Thyroid gland (tissue), 4 donors: ENCODE data around the gene ADSS1. TPM values are rescaled to one million over a fixed set of nuclear protein-coding genes. Genes with fewer than 3 reads are reported as not detected.

Source experiments
- DNase-seq, 2 donors: peaks; one replicate each; pipeline ENCODE4 v3.0.0-alpha.2; 2019
- H3K27ac ChIP-seq, 3 donors: fragments of 200-600 bp; sonication (generic); 1 replicate in 2 of 3; 2 replicates in 1 of 3; pipeline ENCODE4 v1.5.1; 2016 to 2019; ENCODE audit warnings: mild to moderate bottlenecking in 1 of 3, moderate library complexity in 1 of 3
- H3K27me3 ChIP-seq: fragments of 200-600 bp; sonication (generic); one replicate; pipeline ENCODE4 v1.5.1; 2019
- H3K36me3 ChIP-seq, 2 donors: fragments of 200-600 bp; sonication (generic); one replicate each; pipeline ENCODE4 v1.5.1; 2016 to 2019
- H3K4me1 ChIP-seq, 2 donors: fragments of 200-600 bp; sonication (generic); one replicate each; pipeline ENCODE4 v1.5.1; 2017 to 2019
- H3K4me3 ChIP-seq, 3 donors: fragments of 200-600 bp; sonication (generic); replicated peaks in 1 of 3; 1 replicate in 2 of 3; 2 replicates in 1 of 3; pipeline ENCODE4 v1.5.1; 2016; ENCODE audit warnings: mild to moderate bottlenecking in 1 of 3
- H3K9me3 ChIP-seq: fragments of 200-600 bp; sonication (generic); one replicate; pipeline ENCODE4 v1.5.1; 2017
- POLR2A ChIP-seq, 2 donors: fragments of 450-650 bp; IDR thresholded peaks; one replicate each; pipeline ENCODE4 v1.6.1; 2017; ENCODE audit warnings: antibody characterized with exemption in 2 of 2, mild to moderate bottlenecking in 2 of 2, moderate library complexity in 1 of 2
- WGBS, 2 donors: methylation state at CpG; one replicate each; pipeline ENCODE4 v1.1.5; 2017; 5-methylcytosine and 5-hydroxymethylcytosine counted together
- intact Hi-C: fragments of 100-400 bp; cut with DNase I; formaldehyde crosslinking; loops from one replicate; pipeline ENCODE4 v1.15.1; 2023
- total RNA-seq, 4 donors: library from RNA; depleted of rRNA; stranded (reverse); fragments of >200 nt; gene quantifications; one replicate each; pipeline ENCODE4 v1.2.3, GENCODE V29; 2016
- TF ChIP-seq, protein P1 (sequence below), 6 experiments: fragments of 200-600 bp in 3 of 6; fragments of 450-650 bp in 3 of 6; sonication (generic) in 3 of 6; IDR thresholded peaks; one replicate each; pipeline ENCODE4 v1.5.1; 2016 to 2019; ENCODE audit warnings: antibody characterized with exemption in 6 of 6, mild to moderate bottlenecking in 2 of 6, inconsistent platforms in 1 of 6, moderate library complexity in 1 of 6

ADSS1 gene
- total RNA-seq, 4 donors from 2014 or later, result 13.6 to 26.2 (median 18.9) TPM

DNA sequence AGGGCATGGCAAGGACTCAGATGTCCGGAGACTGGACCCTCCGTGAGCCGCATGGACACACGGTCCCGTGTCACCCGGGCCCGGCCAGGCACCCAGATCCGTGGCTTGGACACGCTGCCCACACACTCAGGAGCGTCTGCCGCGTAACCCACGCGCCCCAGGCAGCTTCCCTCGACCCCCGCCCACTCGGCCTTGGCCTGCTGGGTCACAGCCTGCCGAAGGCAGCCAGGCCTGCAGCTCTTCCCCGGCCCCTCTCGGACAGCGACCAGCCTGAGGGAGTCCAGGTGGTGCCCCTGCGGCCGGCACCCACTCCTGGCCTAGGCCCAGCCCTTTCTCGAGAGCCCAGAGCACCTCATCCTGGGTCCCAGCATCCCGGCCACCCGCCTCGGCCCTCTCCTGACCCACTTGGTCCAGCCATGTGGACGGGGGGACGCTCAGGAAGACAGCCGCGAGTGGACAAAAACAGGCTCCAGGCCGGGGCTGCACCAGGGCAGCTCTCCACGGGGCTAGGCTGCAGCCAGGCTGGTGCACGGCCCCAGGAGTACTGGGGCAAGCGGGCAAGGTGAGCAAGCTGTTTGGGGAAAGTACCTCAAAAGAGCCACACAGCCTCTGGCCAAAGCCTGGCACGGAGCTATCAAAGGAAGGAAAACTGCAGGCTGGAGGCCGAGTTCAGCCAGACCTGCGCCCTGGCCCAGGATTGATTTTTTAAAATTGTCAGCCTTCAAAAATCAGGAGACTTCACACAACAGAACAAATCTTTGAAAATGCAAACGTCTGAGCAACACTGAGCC, 65.0 kb downstream of the ADSS1 start:
- H3K4me1 ChIP-seq, result peaks cover 47 to 69% of the 10 kb centered on the region in 2 donors
- no peaks in the 10 kb centered on the region for H3K9me3 ChIP-seq
- H3K27me3 ChIP-seq, result no peaks in the 10 kb centered on the region
- 83 to 87% methylated on average over 22 to 24 of the region's 39 CpGs for WGBS, 2 donors
- H3K36me3 ChIP-seq, result peaks cover 0 to 19% of the 10 kb centered on the region in 2 donors
- no peak overlapping the region for H3K4me3 ChIP-seq
- DNase-seq, result no peak
- TF ChIP-seq, protein P1, sequence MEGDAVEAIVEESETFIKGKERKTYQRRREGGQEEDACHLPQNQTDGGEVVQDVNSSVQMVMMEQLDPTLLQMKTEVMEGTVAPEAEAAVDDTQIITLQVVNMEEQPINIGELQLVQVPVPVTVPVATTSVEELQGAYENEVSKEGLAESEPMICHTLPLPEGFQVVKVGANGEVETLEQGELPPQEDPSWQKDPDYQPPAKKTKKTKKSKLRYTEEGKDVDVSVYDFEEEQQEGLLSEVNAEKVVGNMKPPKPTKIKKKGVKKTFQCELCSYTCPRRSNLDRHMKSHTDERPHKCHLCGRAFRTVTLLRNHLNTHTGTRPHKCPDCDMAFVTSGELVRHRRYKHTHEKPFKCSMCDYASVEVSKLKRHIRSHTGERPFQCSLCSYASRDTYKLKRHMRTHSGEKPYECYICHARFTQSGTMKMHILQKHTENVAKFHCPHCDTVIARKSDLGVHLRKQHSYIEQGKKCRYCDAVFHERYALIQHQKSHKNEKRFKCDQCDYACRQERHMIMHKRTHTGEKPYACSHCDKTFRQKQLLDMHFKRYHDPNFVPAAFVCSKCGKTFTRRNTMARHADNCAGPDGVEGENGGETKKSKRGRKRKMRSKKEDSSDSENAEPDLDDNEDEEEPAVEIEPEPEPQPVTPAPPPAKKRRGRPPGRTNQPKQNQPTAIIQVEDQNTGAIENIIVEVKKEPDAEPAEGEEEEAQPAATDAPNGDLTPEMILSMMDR (IDR thresholded peaks at IDR 0.05), result no peak
- TF ChIP-seq POLR2A (IDR thresholded peaks at IDR 0.05), result no peak
- no peak overlapping the region for H3K27ac ChIP-seq
- intact Hi-C loops, result no loop called here

DNA sequence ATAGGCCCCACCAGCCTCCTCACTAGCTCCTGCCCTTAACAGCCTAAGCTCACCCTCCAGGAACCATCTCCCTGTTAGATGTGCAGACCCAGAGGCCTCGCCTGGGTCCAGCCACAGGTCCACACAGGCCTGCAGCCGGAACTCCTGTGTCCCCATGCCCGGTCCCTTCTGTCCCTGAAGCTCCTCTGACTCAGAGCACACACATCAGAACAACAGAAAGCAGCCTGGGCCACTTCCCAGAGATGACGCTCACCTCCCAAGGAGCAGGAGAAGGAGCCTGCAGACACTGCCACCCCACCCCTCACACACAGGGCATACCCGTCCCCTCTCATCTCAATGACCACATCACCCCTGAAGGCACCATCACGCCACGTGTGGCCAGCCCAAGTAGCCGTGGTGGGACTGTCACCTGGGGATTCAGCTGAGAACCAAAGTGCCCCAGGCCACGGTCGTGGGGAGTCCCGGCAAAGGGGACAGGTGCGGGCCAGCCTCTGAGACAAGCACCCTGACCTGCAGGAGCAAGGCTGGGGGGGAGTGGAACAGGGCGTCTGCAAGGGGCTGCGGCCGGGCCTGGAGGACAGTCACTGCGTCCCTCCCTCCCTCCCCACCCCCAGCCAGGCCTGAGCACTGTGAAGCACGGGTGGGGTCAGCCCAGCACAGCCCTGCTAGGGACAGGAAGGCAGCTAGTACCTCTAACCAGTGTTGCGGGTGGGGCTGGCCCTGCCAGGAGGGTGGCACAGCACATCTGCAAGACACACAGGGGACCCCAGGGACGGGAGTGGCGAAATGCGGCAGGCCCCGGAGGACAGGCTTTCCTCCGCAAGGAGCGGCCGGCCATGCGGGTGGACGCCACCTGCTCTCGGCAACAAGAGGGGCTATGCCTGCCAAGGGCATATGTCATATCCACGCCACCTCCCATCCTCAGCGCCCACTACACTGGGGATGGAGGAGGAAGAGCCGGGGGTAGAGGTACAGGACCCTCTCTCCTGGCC, 66.0 kb downstream of the ADSS1 start:
- Histone ChIP-seq H3K36me3 (peaks cover 0 to 19% of the 10 kb centered on the region in 2 donors), H3K27me3 (no peaks in the 10 kb centered on the region), H3K9me3 (no peaks in the 10 kb centered on the region), H3K4me1 (peaks cover 45 to 64% of the 10 kb centered on the region in 2 donors), H3K4me3 (no peak overlapping the region), H3K27ac (no peak overlapping the region)
- no peak for DNase-seq
- no peak for TF ChIP-seq POLR2A (IDR thresholded peaks at IDR 0.05)
- TF ChIP-seq, protein P1 (IDR thresholded peaks at IDR 0.05), result no peak
- WGBS, 2 donors, result 93 to 98% methylated on average over 13 to 16 of the region's 31 CpGs
- intact Hi-C loops, result no loop called here

GRCh38 chr14:104791425-104791824, 67.4 kb downstream of the ADSS1 start:
- H3K27ac ChIP-seq, result peak overlapping the region in 1 of 3 donors; percentile 66
- TF ChIP-seq, protein P1 (IDR thresholded peaks at IDR 0.05), result no peak
- no peak for TF ChIP-seq POLR2A (IDR thresholded peaks at IDR 0.05)
- DNase-seq, result no peak
- no peak overlapping the region for H3K4me3 ChIP-seq
- H3K27me3 ChIP-seq, result no peaks in the 10 kb centered on the region
- WGBS, 2 donors, result 91% methylated on average over 9 of the region's 9 CpGs
- no peaks in the 10 kb centered on the region for H3K9me3 ChIP-seq
- H3K36me3 ChIP-seq, result peaks cover 0 to 19% of the 10 kb centered on the region in 2 donors
- H3K4me1 ChIP-seq, result peaks cover 40 to 57% of the 10 kb centered on the region in 2 donors
- intact Hi-C loops, result no loop called here

- Histone ChIP-seq H3K4me1 (peaks cover 46 to 57% of the 10 kb centered on the region in 2 donors), H3K4me3 (no peak overlapping the region), H3K9me3 (no peaks in the 10 kb centered on the region), H3K27me3 (no peaks in the 10 kb centered on the region), H3K27ac (peak overlapping the region; percentile 46 to 66 (median 57)), H3K36me3 (peaks cover 0 to 19% of the 10 kb centered on the region in 2 donors)
- peak; percentile 86 to 92 for DNase-seq
- WGBS, 2 donors, result 49 to 61% methylated on average over 14 to 21 of the region's 25 CpGs
- intact Hi-C loops, result no loop called here
- TF ChIP-seq, protein P1 (IDR thresholded peaks at IDR 0.05), result no peak
- no peak for TF ChIP-seq POLR2A (IDR thresholded peaks at IDR 0.05)
These were observed 68.3 kb downstream of the ADSS1 start for GRCh38 chr14:104792101-104792884.
